GM12892 (cell line): ENCODE measurements around the gene GYPC. TPM values are rescaled to one million over a fixed set of nuclear protein-coding genes. Genes with fewer than 3 reads are reported as not detected.
A peak's percentile ranks its signal among the peaks of the same experiment; 100 is the strongest.

Experiments
- DNase-seq: peaks from one replicate; pipeline ENCODE4 v3.0.0; 2011; ENCODE audit not compliant: insufficient read length
- FAIRE-seq: peaks from 2 replicates; lab custom pipeline; 2011; peaks lifted over from hg19 to GRCh38; lab: Jason Lieb, UNC
- POLR2A ChIP-seq: IDR thresholded peaks from 2 replicates; pipeline ENCODE4 v1.6.1; 2011; ENCODE audit warnings: low read depth, low read length, control low read depth
- POLR2AphosphoS5 ChIP-seq: IDR thresholded peaks from 2 replicates; pipeline ENCODE4 v1.6.1; 2011; ENCODE audit warnings: low read depth, low read length, control low read depth
- TAF1 ChIP-seq: IDR thresholded peaks from 2 replicates; pipeline ENCODE4 v1.6.1; 2011; ENCODE audit warnings: low read depth, mild to moderate bottlenecking, control low read depth, low read length, borderline replicate concordance
- polyA plus RNA-seq: library from polyadenylated mRNA; unstranded; fragments of >200 nt; gene quantifications from one replicate; pipeline ENCODE4 v1.2.1, GENCODE V29; 2012; ENCODE audit warnings: missing spikeins, inconsistent platforms; ENCODE audit not compliant: missing spikeins

Gene GYPC
- 101 TPM for polyA plus RNA-seq

DNA sequence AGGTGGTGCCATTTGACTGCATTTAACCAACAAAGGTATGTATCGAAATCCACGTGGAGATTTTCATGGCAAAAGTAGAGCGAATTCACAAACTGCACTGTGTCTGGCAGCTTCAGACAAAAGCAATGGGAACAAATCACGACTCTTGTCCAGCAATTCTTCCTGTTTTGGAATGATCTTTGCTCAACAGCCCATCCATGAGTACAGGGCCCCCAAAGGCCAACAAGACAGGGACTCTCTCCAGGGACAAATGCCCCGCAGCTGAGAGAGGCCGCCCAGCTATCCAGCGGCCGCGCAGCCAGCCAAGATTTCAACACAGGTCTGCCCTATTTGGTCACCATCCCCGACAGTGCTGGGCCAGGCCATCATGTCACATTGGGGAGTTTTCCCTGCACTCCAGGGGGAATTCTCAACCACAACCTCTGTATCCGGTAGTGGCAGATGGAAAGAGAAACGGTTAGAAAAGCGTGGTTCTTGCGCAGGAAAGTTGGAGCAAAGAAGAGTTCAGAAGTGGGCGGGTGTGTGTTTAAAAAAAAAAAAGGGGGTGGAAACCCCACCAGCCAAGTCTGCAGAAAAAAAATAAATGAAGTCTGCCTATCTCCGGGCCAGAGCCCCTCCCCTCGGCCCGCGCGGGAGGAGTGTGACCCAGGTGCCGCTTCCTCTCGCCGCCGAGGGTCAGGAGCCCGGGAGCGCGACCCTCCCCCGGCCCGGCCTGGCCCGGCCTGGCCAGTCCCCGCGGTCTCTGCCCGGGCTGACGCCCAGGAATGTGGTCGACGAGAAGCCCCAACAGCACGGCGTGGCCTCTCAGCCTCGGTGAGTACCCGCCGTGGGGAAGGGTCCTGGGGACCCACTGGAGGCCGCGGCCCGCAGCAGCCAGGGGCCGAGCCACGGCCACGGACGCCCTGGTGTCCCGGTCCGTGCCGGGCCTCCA is at the start of gene GYPC:
GYPC (plus strand) TSS at position 659 of the 931 bp plus-strand sequence; CDS start at position 765, 106 bp downstream.
- DNase-seq: peak; percentile 62
- FAIRE-seq: peak; percentile 53
- TF ChIP-seq POLR2A (peak; percentile 48; the same call in 1 of the 2 replicates), TAF1 (no peak), POLR2AphosphoS5 (no peak)

GRCh38 chr2:126614524-126615227 is 41.3 kb upstream of the GYPC start:
- no peak for TF ChIP-seq POLR2A
- no peak for TF ChIP-seq POLR2AphosphoS5
- no peak for TF ChIP-seq TAF1
- DNase-seq (no peak), FAIRE-seq (no peak)

GRCh38 chr2:126616606-126617069 is 39.3 kb upstream of the GYPC start:
- DNase-seq: no peak
- no peak for FAIRE-seq
- TF ChIP-seq POLR2A (no peak), POLR2AphosphoS5 (no peak), TAF1 (no peak)

DNA sequence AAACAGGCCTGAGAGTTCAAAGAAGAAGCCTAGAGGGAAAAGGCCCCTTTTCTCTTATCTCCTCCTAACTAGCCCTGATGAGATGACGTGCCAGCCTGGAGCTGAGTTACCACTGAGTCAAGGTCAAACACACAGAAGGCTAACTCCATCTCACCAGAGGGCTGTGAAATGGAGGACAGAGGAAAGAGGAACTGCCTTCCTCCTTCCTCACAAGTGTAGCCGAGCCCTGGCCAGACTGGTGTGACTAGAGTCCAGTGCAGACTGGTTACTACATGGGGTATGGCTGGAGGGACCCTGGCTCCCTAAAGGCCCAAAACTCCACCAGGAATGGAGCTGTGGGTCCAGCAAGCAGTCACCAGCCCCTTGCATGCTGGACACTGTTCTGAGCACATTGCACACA is 35.7 kb upstream of the GYPC start:
- no peak for FAIRE-seq
- TF ChIP-seq POLR2AphosphoS5 (no peak), TAF1 (no peak), POLR2A (no peak)
- no peak for DNase-seq

DNA sequence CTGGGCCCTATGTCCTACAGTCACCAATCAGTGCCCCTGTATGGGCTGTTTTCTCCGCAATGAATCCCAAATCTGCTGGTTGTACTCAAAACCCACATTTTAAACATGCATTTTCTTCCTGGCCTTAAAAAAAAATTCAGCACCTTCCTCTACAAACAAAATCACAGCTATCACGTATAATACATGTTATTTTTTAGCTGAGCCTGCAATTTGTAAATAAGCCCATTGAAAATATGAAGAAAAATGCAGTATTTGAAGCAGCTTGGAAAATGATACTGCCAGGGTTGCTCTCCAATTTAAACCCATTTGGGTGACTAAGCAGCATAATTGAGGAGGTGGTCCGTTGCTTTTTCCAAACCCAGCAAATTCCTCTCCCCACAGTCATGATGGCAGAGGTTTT is 33.0 kb upstream of the GYPC start:
- TF ChIP-seq POLR2A: no peak
- no peak for TF ChIP-seq POLR2AphosphoS5
- no peak for TF ChIP-seq TAF1
- DNase-seq (no peak), FAIRE-seq (no peak)

- DNase-seq: no peak
- no peak for TF ChIP-seq TAF1
- TF ChIP-seq POLR2A: no peak
- TF ChIP-seq POLR2AphosphoS5: no peak
- FAIRE-seq: no peak
Measured at GRCh38 chr2:126627643-126628042, 28.3 kb upstream of the GYPC start.

- FAIRE-seq (peak; percentile 94), DNase-seq (no peak)
- TF ChIP-seq POLR2A (no peak), TAF1 (no peak), POLR2AphosphoS5 (no peak)
Measured at GRCh38 chr2:126634273-126634861, 21.6 kb upstream of the GYPC start.

DNA sequence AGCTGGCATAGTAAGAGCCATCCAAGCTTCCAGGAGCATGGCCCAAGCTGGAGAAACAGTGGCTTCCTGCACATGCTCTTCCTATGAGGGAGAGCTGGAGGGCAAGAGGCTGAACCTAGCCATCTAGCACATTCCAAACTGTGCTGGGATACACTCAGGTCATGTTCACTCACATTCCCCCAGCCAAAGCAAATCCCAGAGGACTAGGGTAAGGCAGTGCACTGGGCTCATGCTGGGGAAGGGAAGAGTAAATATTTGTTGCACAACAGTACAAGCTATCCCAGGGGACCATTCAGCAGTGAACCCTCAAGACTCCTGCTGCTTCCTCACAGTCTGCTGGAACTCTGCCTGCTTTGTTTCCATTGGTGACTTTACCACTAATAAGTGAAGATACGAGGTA is 20.7 kb upstream of the GYPC start:
- TF ChIP-seq TAF1 (no peak), POLR2AphosphoS5 (no peak), POLR2A (no peak)
- FAIRE-seq (no peak), DNase-seq (no peak)

DNA sequence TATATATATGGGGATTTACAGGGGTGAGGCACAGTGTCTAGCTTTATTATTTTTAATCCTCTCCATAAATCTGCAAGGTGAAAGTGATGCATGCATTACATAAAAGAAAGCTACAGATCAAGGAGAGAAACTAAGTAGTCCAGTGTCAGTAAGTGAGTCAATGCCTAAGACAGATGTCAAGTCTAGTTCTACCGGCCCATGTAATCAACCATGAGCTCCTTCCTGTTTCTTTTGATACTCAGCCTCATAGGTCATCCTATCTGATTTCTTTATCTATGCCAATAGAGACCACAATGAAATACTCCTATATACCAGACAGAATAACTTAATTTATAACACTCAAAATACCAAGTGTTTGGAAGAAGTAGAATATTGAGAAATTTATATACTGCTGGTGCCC is 20.2 kb upstream of the GYPC start:
- FAIRE-seq (no peak), DNase-seq (no peak)
- no peak for TF ChIP-seq TAF1
- TF ChIP-seq POLR2A: no peak
- TF ChIP-seq POLR2AphosphoS5: no peak

- no peak for FAIRE-seq
- no peak for DNase-seq
- TF ChIP-seq TAF1: no peak
- TF ChIP-seq POLR2A: no peak
- no peak for TF ChIP-seq POLR2AphosphoS5
Measured at GRCh38 chr2:126637386-126637785, 18.6 kb upstream of the GYPC start.

DNA sequence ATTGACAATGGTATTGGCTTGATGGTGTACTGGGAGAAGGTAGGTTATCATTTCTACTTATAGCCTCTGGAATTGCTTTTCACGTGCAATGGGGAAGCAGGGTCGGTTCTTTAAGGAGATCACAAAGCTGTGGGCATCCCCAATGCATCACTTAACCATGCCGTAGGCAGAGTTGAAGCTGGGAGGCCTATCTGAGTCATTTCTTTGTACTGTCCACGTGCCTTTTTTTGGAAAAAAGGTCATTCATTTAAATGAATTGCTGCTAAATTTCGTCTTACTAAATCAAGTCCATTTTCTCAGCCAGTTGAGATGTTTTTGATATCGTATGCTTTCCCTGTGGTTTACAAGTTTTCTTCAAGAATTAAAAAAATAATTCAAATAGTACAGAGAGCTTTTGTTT is 17.2 kb upstream of the GYPC start:
- no peak for DNase-seq
- TF ChIP-seq TAF1 (no peak), POLR2A (no peak), POLR2AphosphoS5 (no peak)
- FAIRE-seq: no peak
